SKM-1 (cell line): Measurements from ENCODE around the gene AKAP3.
A peak's percentile ranks its signal among the peaks of the same experiment; 100 is the strongest.

Experiments
- DNase-seq: peaks from one replicate; lab custom pipeline; 2025; ENCODE audit not compliant: unreplicated experiment; lab: John Stamatoyannopoulos, UW

Gene AKAP3

GRCh38 chr12:4648501-4649357 is at the start of gene AKAP3, which contains the start of gene NDUFA9:
Gene AKAP3, minus strand, starts transcription at chr12:4649051. Its CDS starts 10,855 bp downstream, at chr12:4638196.
Gene NDUFA9, plus strand, starts transcription at chr12:4649114. Its CDS starts 13 bp downstream, at chr12:4649127.
- peak; percentile 18 for DNase-seq

- no peak for DNase-seq
These were observed 41.9 kb upstream of the AKAP3 start for GRCh38 chr12:4690760-4691159.

GRCh38 chr12:4685317-4685716 is 36.5 kb upstream of the AKAP3 start:
- DNase-seq: no peak

- no peak for DNase-seq
These were observed 32.9 kb upstream of the AKAP3 start for GRCh38 chr12:4681732-4682131.

GRCh38 chr12:4679711-4680110 is 30.9 kb upstream of the AKAP3 start:
- no peak for DNase-seq

DNA sequence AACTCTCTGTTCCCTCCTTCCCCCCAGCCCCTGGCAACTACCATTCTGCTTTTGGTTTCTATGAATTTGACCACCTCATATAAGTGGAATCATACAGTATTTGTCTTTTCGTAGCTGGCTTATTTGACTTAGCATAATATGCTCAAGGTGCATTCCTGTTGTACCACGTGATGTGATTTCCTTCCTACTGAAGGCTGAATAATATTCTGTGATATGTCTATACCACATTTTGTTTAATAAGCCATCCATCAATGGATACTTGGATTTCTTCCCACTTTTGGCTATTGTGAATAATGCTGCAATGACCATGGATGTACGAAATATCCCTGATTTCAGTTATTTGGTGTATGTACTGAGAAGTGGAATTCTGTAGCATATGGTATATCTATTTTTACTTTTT is 16.4 kb upstream of the AKAP3 start:
- no peak for DNase-seq

- no peak for DNase-seq
These were observed 15.2 kb upstream of the AKAP3 start for GRCh38 chr12:4663971-4664505.

GRCh38 chr12:4653691-4654090 is 4.8 kb upstream of the AKAP3 start:
- no peak for DNase-seq

DNA sequence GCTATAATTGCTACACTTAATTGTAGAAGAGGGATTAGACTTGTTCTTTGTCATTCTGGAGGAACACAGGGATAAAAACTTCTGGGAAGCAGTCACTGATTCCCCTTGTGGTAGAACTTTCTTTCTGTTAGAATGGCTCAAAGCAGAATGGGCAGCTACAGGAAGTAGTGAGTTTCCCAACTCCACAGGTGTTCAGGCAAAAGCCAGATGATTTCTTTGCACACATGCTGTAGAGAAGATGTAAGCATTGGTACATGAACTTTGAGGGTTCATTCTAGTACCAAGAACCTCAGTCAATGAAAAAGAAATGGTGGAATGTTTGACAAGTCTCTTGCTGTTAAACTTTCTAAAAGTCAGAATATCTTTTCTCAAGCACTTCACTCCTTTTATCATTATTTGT is 4.4 kb upstream of the AKAP3 start:
- DNase-seq: no peak

GRCh38 chr12:4649358-4649661 is 459 bp upstream of the AKAP3 start:
- no peak for DNase-seq

GRCh38 chr12:4648104-4648500 is 749 bp downstream of the AKAP3 start:
- no peak for DNase-seq

- no peak for DNase-seq
These were observed 3.8 kb downstream of the AKAP3 start for GRCh38 chr12:4645023-4645422.

GRCh38 chr12:4643747-4644146 is 5.1 kb downstream of the AKAP3 start:
- no peak for DNase-seq

GRCh38 chr12:4630262-4630661 is 18.6 kb downstream of the AKAP3 start:
- DNase-seq: no peak

DNA sequence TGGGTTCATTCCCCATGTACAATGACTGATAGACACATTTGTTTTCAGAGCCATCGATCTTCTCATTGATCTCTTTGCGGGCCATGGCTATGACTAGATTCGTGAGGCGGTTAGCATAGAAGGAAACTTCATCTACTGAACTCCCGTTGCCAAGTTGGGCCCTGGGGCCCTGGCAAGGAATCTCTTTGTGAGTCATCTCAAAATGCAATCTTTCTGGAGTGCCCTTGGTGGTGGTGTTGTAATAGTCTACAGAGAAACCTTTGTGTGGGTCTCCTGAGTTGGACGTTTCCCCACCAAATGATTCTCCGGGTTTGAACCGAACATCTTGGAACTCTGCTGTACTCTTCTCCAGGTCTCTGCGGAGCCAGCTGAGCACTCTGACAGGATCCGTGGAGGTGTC is 20.4 kb downstream of the AKAP3 start:
- no peak for DNase-seq

DNA sequence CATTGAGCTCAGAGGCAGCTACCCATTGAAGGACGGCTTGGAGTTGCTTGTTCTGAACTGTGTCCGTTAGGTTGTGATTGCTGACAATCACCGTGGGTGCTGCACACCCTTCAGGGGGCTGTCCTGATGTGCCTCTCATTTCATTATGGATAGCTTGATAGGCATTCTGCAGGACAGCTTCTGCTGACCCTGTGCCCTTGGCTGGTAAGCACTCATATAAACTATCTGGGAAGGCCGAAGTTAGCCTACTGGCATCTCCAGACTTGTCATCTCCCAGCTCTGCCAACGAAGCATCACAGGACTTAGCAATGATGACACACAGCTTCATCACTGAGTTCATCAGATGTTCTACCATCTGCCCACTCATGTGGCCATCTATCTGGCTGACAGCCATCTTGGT is 22.3 kb downstream of the AKAP3 start:
- no peak for DNase-seq

DNA sequence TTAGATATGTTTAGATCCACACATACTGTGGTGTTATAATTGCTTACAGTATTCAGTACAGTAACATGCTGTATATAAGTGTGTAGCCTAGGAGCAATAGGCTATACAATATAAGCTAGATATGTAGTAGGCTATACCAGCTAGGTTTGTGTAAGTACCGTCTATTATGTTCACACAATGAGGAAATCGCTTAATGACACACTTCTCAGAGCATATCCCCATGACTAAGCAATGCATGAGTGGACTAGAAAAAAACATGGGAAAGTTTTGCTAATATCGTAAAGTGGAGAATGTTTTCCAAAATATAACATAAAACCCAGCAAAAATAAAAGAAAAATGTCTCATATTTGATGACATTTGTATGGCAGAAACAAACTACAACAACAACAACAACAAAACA is 27.3 kb downstream of the AKAP3 start:
- DNase-seq: no peak

DNA sequence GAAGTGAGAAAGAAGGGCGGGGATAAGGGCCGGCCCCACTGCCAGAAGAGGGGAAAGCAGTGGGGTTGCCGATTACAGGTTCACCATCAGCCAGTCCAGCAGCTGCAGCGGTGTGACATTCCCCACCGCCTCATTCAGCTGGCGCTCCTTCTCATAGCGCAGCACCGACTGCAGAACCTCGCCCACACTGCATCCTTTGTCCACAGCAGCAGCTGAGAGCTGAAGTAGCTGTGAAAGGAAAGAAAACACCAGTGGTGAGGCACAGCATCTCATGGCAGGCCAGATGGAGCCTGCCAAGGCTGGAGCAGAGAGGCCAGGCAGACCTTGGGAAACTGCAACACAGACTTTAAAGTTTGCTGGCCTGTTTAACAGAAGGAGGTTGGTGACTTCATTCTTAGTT is 33.2 kb downstream of the AKAP3 start:
- DNase-seq: no peak

DNA sequence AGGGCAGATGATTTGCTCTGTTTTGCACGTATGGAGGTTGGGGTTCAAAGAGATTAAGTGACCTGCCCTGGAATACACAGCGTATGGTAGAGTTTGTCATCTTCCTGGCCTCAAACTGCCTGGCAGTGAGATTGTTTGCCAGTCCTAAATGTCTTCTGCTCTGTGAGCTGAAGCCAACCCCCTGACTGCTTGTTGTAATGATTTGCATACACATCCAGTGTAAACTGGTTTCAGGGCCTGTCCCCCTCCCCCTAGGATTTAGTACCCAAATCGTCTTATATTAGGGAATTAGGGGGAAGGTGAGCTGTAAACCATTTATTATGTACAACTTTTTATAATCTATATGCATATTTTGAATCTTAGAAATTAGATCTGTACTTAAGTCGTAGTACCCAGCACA is 38.4 kb downstream of the AKAP3 start:
- DNase-seq: no peak

DNA sequence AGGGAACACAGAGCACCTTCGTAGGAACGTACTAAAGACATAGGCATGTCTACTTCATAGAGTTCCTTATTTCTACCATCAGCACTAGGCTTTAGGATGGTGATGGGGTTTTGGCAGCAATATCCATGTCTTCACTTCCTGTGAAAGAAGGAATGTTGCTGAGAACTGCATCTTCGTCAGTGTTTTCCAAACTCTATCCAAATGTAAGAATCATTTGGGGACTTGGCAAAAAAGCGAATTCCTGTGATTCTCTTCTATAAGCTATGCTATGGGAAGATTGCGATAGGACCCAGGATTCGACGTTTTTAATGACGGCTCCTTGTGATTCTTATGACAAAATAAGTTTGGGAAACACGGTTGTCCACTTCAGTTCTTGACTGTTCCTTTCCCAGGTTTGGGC is 39.8 kb downstream of the AKAP3 start:
- DNase-seq: no peak

DNA sequence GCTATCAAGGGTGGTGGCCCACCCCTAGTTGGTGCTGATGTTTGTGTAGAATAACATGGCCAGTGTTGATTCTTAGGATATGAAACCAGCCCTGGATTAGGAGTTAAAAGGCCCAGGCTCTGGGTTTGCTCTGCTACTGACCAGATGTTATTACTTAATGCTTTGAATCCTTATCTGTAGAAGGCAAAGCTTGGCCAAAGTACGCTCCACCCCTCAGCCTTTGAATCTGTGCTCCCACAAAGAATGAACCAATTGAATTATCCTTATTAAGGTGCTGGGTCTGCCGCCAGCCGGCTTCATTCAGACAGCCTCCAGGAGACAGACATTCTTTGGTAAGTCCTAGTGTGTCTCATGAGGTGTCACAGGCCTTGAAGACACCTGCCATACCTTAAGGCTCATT is 41.8 kb downstream of the AKAP3 start:
- no peak for DNase-seq

- peak; percentile 57 for DNase-seq
These were observed 44.1 kb downstream of the AKAP3 start for GRCh38 chr12:4604684-4605193.

GRCh38 chr12:4603946-4604345 is 44.9 kb downstream of the AKAP3 start:
- no peak for DNase-seq
